HepG2 (cell line): ENCODE data around the gene TSC1. TPM values are rescaled to one million over a fixed set of nuclear protein-coding genes. Genes with fewer than 3 reads are reported as not detected.

Source experiments
- ATAD3A ChIP-seq: sonication (generic); formaldehyde crosslinking; IDR thresholded peaks from 2 replicates; pipeline ENCODE4 v1.4.0; 2020; ENCODE audit warnings: missing genetic modification reagents
- ATF4 ChIP-seq, 2 experiments: fragments of 450-650 bp in 1 of 2; sonication (generic) in 1 of 2; formaldehyde crosslinking; IDR thresholded peaks; 2 replicates each; pipeline versions ENCODE4 v1.5.0 to v1.8.0; 2020 to 2022; ENCODE audit warnings: mild to moderate bottlenecking in 1 of 2, missing genetic modification reagents in 1 of 2
- CEBPG ChIP-seq: IDR thresholded peaks from 2 replicates; pipeline ENCODE4 v1.6.1; 2016
- CHD2 ChIP-seq: IDR thresholded peaks from 2 replicates; pipeline ENCODE4 v1.6.1; 2011; ENCODE audit warnings: low read depth, low read length, improper control_type of control experiment
- CREBL2 ChIP-seq: sonication (generic); formaldehyde crosslinking; IDR thresholded peaks from 2 replicates; pipeline ENCODE4 v1.8.1; 2023; ENCODE audit warnings: missing genetic modification reagents, mild to moderate bottlenecking, borderline replicate concordance
- ISL2 ChIP-seq: sonication (generic); formaldehyde crosslinking; IDR thresholded peaks from 2 replicates; pipeline ENCODE4 v1.5.0; 2020; ENCODE audit warnings: missing genetic modification reagents
- PATZ1 ChIP-seq: sonication (generic); formaldehyde crosslinking; IDR thresholded peaks from 2 replicates; pipeline ENCODE4 v1.4.0; 2020; ENCODE audit warnings: missing genetic modification reagents
- PAXIP1 ChIP-seq: sonication (generic); formaldehyde crosslinking; conservative IDR thresholded peaks from 2 replicates; pipeline ENCODE4 v1.4.0; 2020; ENCODE audit warnings: mild to moderate bottlenecking, missing genetic modification reagents, moderate library complexity
- RFXANK ChIP-seq: IDR thresholded peaks from 2 replicates; pipeline ENCODE4 v1.6.1; 2016
- ZBTB42 ChIP-seq: sonication (generic); formaldehyde crosslinking; IDR thresholded peaks from 2 replicates; pipeline ENCODE4 v1.5.0; 2020; ENCODE audit warnings: mild to moderate bottlenecking, missing genetic modification reagents
- ZGPAT ChIP-seq: IDR thresholded peaks from 2 replicates; pipeline ENCODE4 v1.6.1; 2016; ENCODE audit warnings: mild to moderate bottlenecking
- ZNF136 ChIP-seq: sonication (generic); formaldehyde crosslinking; IDR thresholded peaks from 2 replicates; pipeline ENCODE4 v1.8.1; 2022; ENCODE audit warnings: low read depth, mild to moderate bottlenecking, moderate library complexity, missing genetic modification reagents
- ZNF281 ChIP-seq: sonication (generic); formaldehyde crosslinking; IDR thresholded peaks from 2 replicates; pipeline ENCODE4 v1.4.0; 2020; ENCODE audit warnings: missing genetic modification reagents, borderline replicate concordance
- ZNF512 ChIP-seq: sonication (generic); formaldehyde crosslinking; IDR thresholded peaks from 2 replicates; pipeline ENCODE4 v1.4.0; 2020; ENCODE audit warnings: mild to moderate bottlenecking, missing genetic modification reagents
- ZNF546 ChIP-seq: sonication (generic); formaldehyde crosslinking; conservative IDR thresholded peaks from 2 replicates; pipeline ENCODE4 v1.8.1; 2023; ENCODE audit warnings: mild to moderate bottlenecking, missing genetic modification reagents
- ZNF615 ChIP-seq: sonication (generic); formaldehyde crosslinking; IDR thresholded peaks from 2 replicates; pipeline ENCODE4 v1.5.0; 2020; ENCODE audit warnings: mild to moderate bottlenecking, missing genetic modification reagents, borderline replicate concordance
- polyA plus RNA-seq, 8 experiments: library from polyadenylated mRNA; depleted of rRNA in 3 of 8; stranded (reverse) in 7 of 8; unstranded in 1 of 8; fragments of >200 nt; fragmentation: Illumina TruSeq in 4 of 8; extraction: Trizol in 4 of 8; gene quantifications; 2 replicates each; pipeline versions ENCODE4 v1.2.1 to v1.2.3, GENCODE V29; 2011 to 2016; ENCODE audit warnings: low read depth in 4 of 8, missing spikeins in 1 of 8, mixed read lengths in 1 of 8; ENCODE audit not compliant: insufficient read depth in 1 of 8
- total RNA-seq, 5 experiments: library from RNA; depleted of rRNA; stranded (reverse); fragments of >200 nt; fragmentation: Illumina TruSeq; extraction: Trizol; gene quantifications; 2 replicates each; pipeline ENCODE4 v1.2.3, GENCODE V29; 2016; ENCODE audit warnings: low read depth in 1 of 5

The TSC1 gene
- total and polyA plus RNA-seq, 2 of the 13 experiments (the other 11 are each of a cell fraction or from before 2014, with no cell fraction given), result 31.6 to 66.1 TPM

- TF ChIP-seq CREBL2 (no peak), ISL2 (CRISPR knock-in tag) (no peak), ATF4 (CRISPR knock-in tag; IDR thresholded peaks at IDR 0.05) (peak in 1 of 2 experiments; percentile 30; a peak in 1 of 4 replicates), ZNF281 (peak; percentile 53; the same call in 1 of the 2 replicates), ATAD3A (CRISPR knock-in tag) (no peak), CEBPG (CRISPR knock-in tag) (0 out of 2 replicates have a peak, but pooled peaks have one; percentile 20), ZBTB42 (CRISPR knock-in tag) (no peak), ZNF136 (CRISPR knock-in tag) (no peak), CHD2 (no peak), ZNF546 (CRISPR knock-in tag) (no peak), ZNF615 (CRISPR knock-in tag) (no peak), PAXIP1 (peak; percentile 54), ZNF512 (CRISPR knock-in tag) (no peak), ZGPAT (CRISPR knock-in tag) (no peak), PATZ1 (peak; percentile 62; the same call in 1 of the 2 replicates), RFXANK (CRISPR knock-in tag) (no peak)
These were observed 58.6 kb downstream of the TSC1 start (continued) for GRCh38 chr9:132885720-132886333.
